Activated CD8-positive, alpha-beta memory T cell treated with anti-CD3 and anti-CD28 coated beads for 1 hour (primary cell): ENCODE data around the gene CEMIP.

Experiments used
- DNase-seq, 2 donors: peaks; one replicate each; pipeline ENCODE4 v3.0.0-alpha.2; 2020; ENCODE audit warnings: low read depth in 1 of 2; ENCODE audit errors: extremely low read depth in 1 of 2

CEMIP gene

DNA sequence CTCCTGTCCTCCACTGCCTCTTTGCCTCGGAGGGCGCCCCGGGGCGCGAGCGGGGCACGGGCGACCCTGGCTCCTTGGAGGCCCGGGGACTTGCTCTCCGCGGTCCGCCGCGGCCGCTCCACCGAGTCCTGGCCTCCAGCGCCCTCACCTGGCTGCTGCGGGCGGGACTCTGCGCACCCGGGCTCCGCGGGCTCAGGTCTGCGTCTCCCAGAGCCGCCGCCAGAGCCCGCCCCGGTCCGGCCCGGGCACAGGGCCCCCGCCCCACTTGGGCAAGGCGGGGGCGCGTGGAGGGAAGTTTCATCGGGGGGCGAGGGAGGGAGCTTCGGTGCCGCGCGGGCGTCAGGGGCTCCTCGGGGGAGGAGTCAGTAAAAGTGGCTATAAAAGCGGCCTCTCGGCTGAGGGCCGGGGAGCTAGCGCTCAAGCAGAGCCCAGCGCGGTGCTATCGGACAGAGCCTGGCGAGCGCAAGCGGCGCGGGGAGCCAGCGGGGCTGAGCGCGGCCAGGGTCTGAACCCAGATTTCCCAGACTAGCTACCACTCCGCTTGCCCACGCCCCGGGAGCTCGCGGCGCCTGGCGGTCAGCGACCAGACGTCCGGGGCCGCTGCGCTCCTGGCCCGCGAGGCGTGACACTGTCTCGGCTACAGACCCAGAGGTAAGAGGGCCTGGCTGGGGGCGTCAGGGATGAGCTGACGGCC, at the start of gene CEMIP:
Gene CEMIP (plus strand): TSS at position 407 of the 694 bp plus-strand sequence. CDS start 94,510 bp downstream, outside the sequence.
- peak in 1 of 2 donors; percentile 26 for DNase-seq

DNA sequence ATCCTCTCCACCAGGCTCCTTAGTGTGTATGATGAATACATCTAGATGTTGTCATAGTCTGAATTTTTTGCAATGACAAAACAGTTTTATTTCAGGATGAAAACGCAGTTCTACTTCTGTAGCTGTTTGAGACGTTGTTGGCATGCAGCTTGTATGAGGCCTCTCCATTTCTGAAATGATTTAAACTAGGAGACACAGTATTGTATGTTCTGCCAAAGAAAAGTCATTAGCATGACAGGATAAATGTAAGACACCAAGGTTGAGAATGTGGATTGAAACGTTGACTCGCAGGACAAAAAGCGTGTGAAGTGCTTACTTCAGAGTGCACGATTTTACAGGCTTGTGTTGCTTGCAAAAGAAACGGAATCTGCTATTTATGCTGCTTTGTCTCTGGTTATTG, 48.8 kb upstream of the CEMIP start:
- DNase-seq: no peak

- DNase-seq: no peak
These were observed 48.2 kb upstream of the CEMIP start for GRCh38 chr15:80730926-80731325.

GRCh38 chr15:80732167-80732566, 47.0 kb upstream of the CEMIP start:
- no peak for DNase-seq

DNA sequence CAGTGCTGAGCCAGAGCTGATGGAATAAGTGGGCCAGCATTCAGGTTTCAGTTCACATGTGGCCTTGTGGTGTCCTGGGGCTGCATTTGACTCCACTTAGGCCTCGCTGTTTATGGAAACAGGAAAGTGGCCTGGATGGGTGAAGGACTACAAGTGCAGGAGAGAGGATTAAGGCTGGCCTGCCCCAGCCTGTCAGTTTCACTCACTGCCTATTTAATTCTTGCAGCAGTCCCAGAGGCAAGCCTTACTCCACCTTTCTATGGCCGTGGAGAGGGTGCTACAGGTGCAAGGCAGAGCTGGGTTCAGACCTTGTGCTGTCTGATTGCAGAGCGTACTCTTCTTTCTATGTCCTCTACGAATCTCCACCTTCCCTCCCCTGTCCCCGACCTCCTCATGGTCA, 46.4 kb upstream of the CEMIP start:
- no peak for DNase-seq

DNA sequence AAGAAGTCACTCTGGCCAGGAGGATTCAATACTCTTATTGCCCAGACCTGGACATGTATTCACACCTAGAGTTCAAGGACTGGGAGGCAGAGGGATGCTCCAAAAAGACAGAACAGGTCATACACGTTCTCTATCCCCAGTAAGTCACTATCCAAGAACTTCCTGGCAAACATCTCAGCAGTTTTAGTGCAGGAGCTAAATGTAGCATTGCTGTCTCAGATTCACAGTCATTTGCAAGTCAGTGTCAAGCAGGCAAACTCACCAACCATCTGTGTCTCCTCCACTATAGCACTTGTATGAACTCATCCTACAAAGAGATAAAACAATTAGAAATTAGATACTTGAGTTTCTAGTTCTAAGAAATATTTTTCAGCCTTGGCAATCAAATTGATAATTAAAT, 45.7 kb upstream of the CEMIP start:
- no peak for DNase-seq

GRCh38 chr15:80735344-80735743, 43.8 kb upstream of the CEMIP start:
- no peak for DNase-seq

GRCh38 chr15:80736560-80736959, 42.6 kb upstream of the CEMIP start:
- DNase-seq: no peak

DNA sequence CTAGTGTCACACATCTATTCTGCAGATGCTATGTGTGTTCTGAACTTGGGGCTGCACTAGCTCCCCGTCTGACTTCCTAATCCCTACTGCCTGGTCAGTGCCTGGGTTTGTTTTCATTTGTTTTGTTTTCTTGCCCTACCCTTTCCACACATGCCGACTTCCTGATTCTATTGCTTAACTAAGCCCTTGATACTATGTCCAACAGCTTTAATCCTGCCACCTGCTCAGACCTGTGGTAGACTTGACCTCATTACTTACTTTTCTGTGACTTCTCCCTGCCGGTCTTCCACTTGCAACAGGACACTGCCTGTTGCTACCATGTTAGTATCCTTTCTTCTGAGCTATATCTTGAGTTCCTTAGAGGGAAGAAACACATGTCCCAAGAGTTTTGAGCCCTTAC, 39.3 kb upstream of the CEMIP start:
- DNase-seq: no peak

DNA sequence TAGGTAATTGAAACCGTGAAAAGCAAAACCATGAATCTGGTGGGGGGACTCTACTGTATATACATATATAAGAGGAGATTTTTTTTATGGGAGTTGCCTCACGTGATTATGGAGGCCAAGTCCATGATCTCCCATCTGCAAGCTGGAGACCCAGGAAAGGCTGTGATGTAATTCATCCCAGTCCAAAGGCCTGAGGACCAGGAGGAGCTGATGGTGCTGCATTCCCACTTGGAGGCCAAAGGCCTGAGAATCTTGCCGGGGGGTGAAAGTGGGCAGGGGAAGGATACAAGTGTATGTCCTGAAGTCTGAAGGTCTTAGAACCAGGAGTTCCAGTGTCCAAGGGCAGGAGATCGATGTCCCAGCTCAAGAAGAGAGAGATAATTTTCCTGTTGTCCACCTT, 37.1 kb upstream of the CEMIP start:
- DNase-seq: no peak

- DNase-seq: no peak
These were observed 35.9 kb upstream of the CEMIP start for GRCh38 chr15:80743189-80743833.

DNA sequence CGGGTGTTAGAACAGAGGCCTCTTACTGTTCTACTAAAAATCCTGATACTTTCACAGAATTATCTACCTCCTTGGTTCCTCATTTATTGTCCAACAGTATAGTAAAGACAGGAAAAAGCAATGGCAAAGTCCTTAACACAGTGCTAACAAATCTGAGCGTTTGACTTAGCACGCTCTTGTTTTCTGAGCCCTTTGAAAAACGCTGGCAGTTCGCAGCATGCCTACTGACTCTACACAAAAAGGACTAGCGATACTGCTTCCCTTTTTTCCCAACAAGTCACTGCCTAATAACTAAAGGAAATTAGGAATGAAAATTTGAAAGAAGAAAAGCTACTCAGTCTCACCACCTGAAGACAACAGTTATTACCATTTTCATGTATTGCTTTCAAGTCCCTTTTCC, 34.8 kb upstream of the CEMIP start:
- DNase-seq: no peak

DNA sequence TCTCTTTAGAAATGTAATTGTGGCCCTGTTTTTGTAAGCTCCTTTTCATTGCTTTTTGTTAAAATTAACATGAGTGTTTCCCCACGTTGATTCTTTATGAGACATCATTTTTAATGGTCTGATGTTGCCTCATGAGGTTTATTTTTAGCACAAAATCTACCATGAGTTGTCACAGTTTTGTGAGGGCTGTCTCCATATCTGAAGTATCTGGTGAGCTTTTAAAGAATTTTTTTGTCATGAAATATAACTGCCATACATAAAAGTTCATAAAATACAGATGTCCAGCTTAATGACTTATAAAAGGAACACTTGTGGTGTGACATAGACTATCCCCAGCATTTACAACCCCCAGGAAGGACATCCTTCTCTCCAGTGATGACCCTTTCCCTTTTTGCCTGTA, 34.3 kb upstream of the CEMIP start:
- no peak for DNase-seq

GRCh38 chr15:80745888-80746287, 33.3 kb upstream of the CEMIP start:
- no peak for DNase-seq

DNA sequence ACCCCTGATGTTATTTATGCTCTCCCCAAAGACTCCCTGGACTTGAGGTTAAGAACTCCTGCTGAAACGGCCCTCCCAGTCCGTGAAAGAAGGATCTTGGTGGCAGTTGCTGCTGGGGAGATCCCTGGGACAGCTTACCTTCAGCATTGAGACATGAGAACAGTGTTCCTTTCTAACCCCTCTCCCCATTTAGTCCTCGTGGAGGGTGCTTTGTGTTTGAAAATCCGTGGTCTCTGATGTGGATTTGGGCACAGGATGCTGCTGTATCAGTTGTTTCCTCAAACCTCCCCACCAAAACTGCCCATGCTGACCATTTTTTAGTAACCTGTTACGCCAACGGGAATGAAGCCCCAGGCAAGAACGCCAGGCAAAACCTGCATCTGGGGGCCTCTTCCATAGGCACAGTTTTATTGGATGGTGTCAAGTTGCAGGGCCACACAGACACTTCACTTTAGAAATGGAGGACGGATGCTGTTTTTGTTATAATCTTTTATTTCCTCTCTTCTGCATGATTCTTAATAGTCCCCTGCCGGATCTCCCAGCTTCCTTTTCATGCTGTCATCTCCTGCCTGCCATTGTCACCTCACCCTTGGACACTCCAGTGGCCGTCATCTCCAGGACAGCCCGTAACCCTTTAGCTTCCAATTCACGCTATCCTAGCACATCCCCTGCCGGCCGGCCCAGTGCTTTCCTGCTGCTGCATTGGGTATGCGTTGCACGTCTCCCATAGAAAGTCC, 31.7 kb upstream of the CEMIP start:
- DNase-seq: no peak

DNA sequence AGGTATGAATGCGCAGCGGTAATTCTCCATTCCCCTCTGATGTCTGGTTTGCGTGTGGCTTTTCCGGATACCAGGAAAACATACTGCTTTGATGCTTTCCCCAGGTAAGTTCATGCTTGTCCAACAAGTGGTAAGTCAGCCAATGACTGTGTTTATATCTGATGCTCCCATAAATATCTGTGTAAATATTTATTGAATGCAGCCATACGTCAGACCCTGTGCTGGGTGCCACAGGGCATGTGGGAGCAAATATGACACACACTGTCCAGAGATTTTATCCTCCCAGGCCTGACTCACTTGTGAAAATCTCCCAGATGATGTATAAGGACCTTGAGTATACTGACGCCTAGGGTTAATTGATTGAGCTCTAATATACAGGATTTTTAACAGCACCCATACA, 29.6 kb upstream of the CEMIP start:
- DNase-seq: no peak

GRCh38 chr15:80750575-80750974, 28.6 kb upstream of the CEMIP start:
- no peak for DNase-seq

GRCh38 chr15:80752204-80752603, 27.0 kb upstream of the CEMIP start:
- DNase-seq: no peak

- DNase-seq: no peak
These were observed 26.0 kb upstream of the CEMIP start for GRCh38 chr15:80753161-80753560.

- DNase-seq: no peak
These were observed 25.2 kb upstream of the CEMIP start for GRCh38 chr15:80754014-80754413.

- DNase-seq: no peak
These were observed 23.3 kb upstream of the CEMIP start for GRCh38 chr15:80755885-80756284.

- no peak for DNase-seq
These were observed 20.9 kb upstream of the CEMIP start for GRCh38 chr15:80758130-80758745.
